Activated CD4-positive, alpha-beta T cell treated with anti-CD3 and anti-CD28 coated beads, Interleukin-2, amount 10 ng/mL, durations not matched to agents 24 days and 14 days (primary cell): ENCODE data around the gene MOV10L1. TPM values are rescaled to one million over a fixed set of nuclear protein-coding genes. Genes with fewer than 3 reads are reported as not detected.

Source experiments
- DNase-seq: peaks from one replicate; pipeline ENCODE4 v3.0.0; 2022
- H3K27ac Mint-ChIP-seq: one replicate; pipeline ENCODE4 v1.8.0; 2022; ENCODE audit warnings: mild to moderate bottlenecking, mixed read lengths
- H3K27me3 Mint-ChIP-seq: one replicate; pipeline ENCODE4 v1.8.0; 2022; ENCODE audit warnings: mixed read lengths
- H3K36me3 Mint-ChIP-seq: one replicate; pipeline ENCODE4 v1.8.0; 2022; ENCODE audit warnings: low read depth, mild to moderate bottlenecking, mixed read lengths
- H3K4me1 Mint-ChIP-seq: one replicate; pipeline ENCODE4 v1.8.0; 2021; ENCODE audit warnings: mixed read lengths
- H3K4me3 Mint-ChIP-seq: one replicate; pipeline ENCODE4 v1.8.0; 2022; ENCODE audit warnings: mild to moderate bottlenecking, moderate library complexity, mixed read lengths
- H3K9me3 Mint-ChIP-seq: one replicate; pipeline ENCODE4 v1.8.0; 2021; ENCODE audit warnings: mixed read lengths
- intact Hi-C: fragments of 100-400 bp; cut with micrococcal nuclease; formaldehyde crosslinking; loops from one replicate; pipeline ENCODE4 v1.15.1; 2023
- total RNA-seq: library from RNA; stranded (reverse); gene quantifications from 2 replicates; pipeline ENCODE4 v1.2.3, GENCODE V29; 2022

MOV10L1 gene
- total RNA-seq, 1 donor from 2014 or later = not detected

GRCh38 chr22:50186181-50186714 is 96.4 kb downstream of the MOV10L1 start:
- Mint-ChIP-seq H3K4me3 (peak overlapping the region; percentile 96), H3K4me1 (peaks cover 21% of the 10 kb centered on the region), H3K36me3 (peaks cover 7% of the 10 kb centered on the region), H3K27ac (peak overlapping the region; percentile 92), H3K27me3 (peaks cover 2% of the 10 kb centered on the region), H3K9me3 (no peaks in the 10 kb centered on the region)
- intact Hi-C loops = loop anchor here (5.0 kb wide), 1 partner anchor 249 kb away; no protein-coding TSS in a partner anchor
- DNase-seq = peak; percentile 70

GRCh38 chr22:50186761-50187523 is 97.1 kb downstream of the MOV10L1 start:
- peak overlapping the region; percentile 92 for H3K27ac Mint-ChIP-seq
- H3K4me3 Mint-ChIP-seq = peak overlapping the region; percentile 96
- peak; percentile 74 for DNase-seq
- peaks cover 12% of the 10 kb centered on the region for H3K36me3 Mint-ChIP-seq
- peaks cover 27% of the 10 kb centered on the region for H3K4me1 Mint-ChIP-seq
- intact Hi-C loops = loop anchor here (5.0 kb wide), 1 partner anchor 250 kb away; no protein-coding TSS in a partner anchor
- no peaks in the 10 kb centered on the region for H3K9me3 Mint-ChIP-seq
- H3K27me3 Mint-ChIP-seq = peaks cover 2% of the 10 kb centered on the region

GRCh38 chr22:50188356-50188755 is 98.5 kb downstream of the MOV10L1 start:
- Mint-ChIP-seq H3K4me3 (peak overlapping the region; percentile 26), H3K27ac (peak overlapping the region; percentile 29), H3K9me3 (no peaks in the 10 kb centered on the region), H3K36me3 (peaks cover 17% of the 10 kb centered on the region), H3K4me1 (peaks cover 36% of the 10 kb centered on the region), H3K27me3 (peaks cover 2% of the 10 kb centered on the region)
- no peak for DNase-seq
- intact Hi-C loops = loop anchor here (5.0 kb wide), 1 partner anchor 251 kb away; no protein-coding TSS in a partner anchor

GRCh38 chr22:50189184-50189848 is 99.5 kb downstream of the MOV10L1 start:
- Mint-ChIP-seq H3K36me3 (peaks cover 17% of the 10 kb centered on the region), H3K27me3 (peaks cover 2% of the 10 kb centered on the region), H3K4me1 (peaks cover 36% of the 10 kb centered on the region), H3K9me3 (no peaks in the 10 kb centered on the region), H3K4me3 (peak overlapping the region; percentile 93), H3K27ac (peak overlapping the region; percentile 98)
- DNase-seq = peak; percentile 67
- intact Hi-C loops = loop anchor here (5.0 kb wide), 1 partner anchor 252 kb away; no protein-coding TSS in a partner anchor

- H3K4me3 Mint-ChIP-seq = peak overlapping the region; percentile 93
- intact Hi-C loops = loop anchor here (1.0 to 5.0 kb wide), 3 partner anchors 10 to 263 kb away; no protein-coding TSS in a partner anchor
- peak overlapping the region; percentile 98 for H3K27ac Mint-ChIP-seq
- H3K27me3 Mint-ChIP-seq = no peaks in the 10 kb centered on the region
- no peak for DNase-seq
- H3K4me1 Mint-ChIP-seq = peaks cover 34% of the 10 kb centered on the region
- H3K9me3 Mint-ChIP-seq = no peaks in the 10 kb centered on the region
- peaks cover 17% of the 10 kb centered on the region for H3K36me3 Mint-ChIP-seq
These were observed 100.0 kb downstream of the MOV10L1 start for GRCh38 chr22:50189849-50190181.

GRCh38 chr22:50190182-50190940 is 100.6 kb downstream of the MOV10L1 start:
- Mint-ChIP-seq H3K36me3 (peaks cover 20% of the 10 kb centered on the region), H3K4me3 (peak overlapping the region; percentile 93)
- intact Hi-C loops = loop anchor here (1.0 to 5.0 kb wide), 2 partner anchors 10 to 263 kb away; no protein-coding TSS in a partner anchor

GRCh38 chr22:50190941-50191741 is 101.3 kb downstream of the MOV10L1 start:
- Mint-ChIP-seq H3K4me1 (peaks cover 34% of the 10 kb centered on the region), H3K27ac (peak overlapping the region; percentile 98), H3K27me3 (no peaks in the 10 kb centered on the region), H3K36me3 (peaks cover 22% of the 10 kb centered on the region), H3K4me3 (peak overlapping the region; percentile 93), H3K9me3 (no peaks in the 10 kb centered on the region)
- peak; percentile 91 for DNase-seq
- intact Hi-C loops = loop anchor here (1.0 to 5.0 kb wide), 2 partner anchors 9 to 264 kb away; no protein-coding TSS in a partner anchor

More at GRCh38 chr22:50190182-50190940, 100.6 kb downstream of the MOV10L1 start:
- peak overlapping the region; percentile 98 for H3K27ac Mint-ChIP-seq
- H3K27me3 Mint-ChIP-seq = no peaks in the 10 kb centered on the region
- DNase-seq = peak; percentile 95
- H3K4me1 Mint-ChIP-seq = peaks cover 34% of the 10 kb centered on the region
- no peaks in the 10 kb centered on the region for H3K9me3 Mint-ChIP-seq

- peaks cover 22% of the 10 kb centered on the region for H3K36me3 Mint-ChIP-seq
- intact Hi-C loops = loop anchor here (5.0 kb wide), 1 partner anchor 265 kb away; no protein-coding TSS in a partner anchor
- no peaks in the 10 kb centered on the region for H3K27me3 Mint-ChIP-seq
- H3K27ac Mint-ChIP-seq = peak overlapping the region; percentile 98
- peak overlapping the region; percentile 93 for H3K4me3 Mint-ChIP-seq
- peaks cover 28% of the 10 kb centered on the region for H3K4me1 Mint-ChIP-seq
- DNase-seq = peak; percentile 76
- H3K9me3 Mint-ChIP-seq = no peaks in the 10 kb centered on the region
These were observed 102.8 kb downstream of the MOV10L1 start for GRCh38 chr22:50192436-50193204.

GRCh38 chr22:50193621-50194020 is 103.8 kb downstream of the MOV10L1 start:
- H3K9me3 Mint-ChIP-seq = no peaks in the 10 kb centered on the region
- DNase-seq = no peak

GRCh38 chr22:50194037-50194805 is 104.4 kb downstream of the MOV10L1 start:
- no peak overlapping the region for H3K27ac Mint-ChIP-seq
- H3K4me3 Mint-ChIP-seq = no peak overlapping the region
- peaks cover 23% of the 10 kb centered on the region for H3K4me1 Mint-ChIP-seq
- DNase-seq = no peak
- H3K36me3 Mint-ChIP-seq = peaks cover 28% of the 10 kb centered on the region
- intact Hi-C loops = loop anchor here (5.0 kb wide), 1 partner anchor 267 kb away; no protein-coding TSS in a partner anchor
- no peaks in the 10 kb centered on the region for H3K9me3 Mint-ChIP-seq
- no peaks in the 10 kb centered on the region for H3K27me3 Mint-ChIP-seq

More at GRCh38 chr22:50193621-50194020, 103.8 kb downstream of the MOV10L1 start:
- Mint-ChIP-seq H3K36me3 (peaks cover 26% of the 10 kb centered on the region), H3K4me1 (peaks cover 25% of the 10 kb centered on the region), H3K27ac (no peak overlapping the region), H3K4me3 (no peak overlapping the region), H3K27me3 (no peaks in the 10 kb centered on the region)
- intact Hi-C loops = loop anchor here (5.0 kb wide), 1 partner anchor 266 kb away; no protein-coding TSS in a partner anchor

- Mint-ChIP-seq H3K27ac (no peak overlapping the region), H3K9me3 (no peaks in the 10 kb centered on the region), H3K27me3 (no peaks in the 10 kb centered on the region), H3K36me3 (peaks cover 27% of the 10 kb centered on the region), H3K4me1 (peaks cover 19% of the 10 kb centered on the region), H3K4me3 (no peak overlapping the region)
- intact Hi-C loops = no loop called here
- DNase-seq = no peak
These were observed 106.5 kb downstream of the MOV10L1 start for GRCh38 chr22:50196256-50196655.
